Stimulated activated CD8-positive, alpha-beta memory T cell treated with anti-CD3 and anti-CD28 coated beads, Interleukin-7, amount 100 ng/mL, for 4 hours (primary cell): Measurements from ENCODE around the gene SRPK1.

Experiments used
- DNase-seq, 2 donors: peaks; one replicate each; pipeline ENCODE4 v3.0.0-alpha.2; 2020; ENCODE audit warnings: low read depth in 2 of 2

Gene SRPK1

GRCh38 chr6:35817515-35817914 lies 103.4 kb downstream of the SRPK1 start:
- no peak for DNase-seq

GRCh38 chr6:35811699-35811995 lies 109.3 kb downstream of the SRPK1 start:
- no peak for DNase-seq

GRCh38 chr6:35810971-35811698 lies 109.8 kb downstream of the SRPK1 start:
- no peak for DNase-seq

DNA sequence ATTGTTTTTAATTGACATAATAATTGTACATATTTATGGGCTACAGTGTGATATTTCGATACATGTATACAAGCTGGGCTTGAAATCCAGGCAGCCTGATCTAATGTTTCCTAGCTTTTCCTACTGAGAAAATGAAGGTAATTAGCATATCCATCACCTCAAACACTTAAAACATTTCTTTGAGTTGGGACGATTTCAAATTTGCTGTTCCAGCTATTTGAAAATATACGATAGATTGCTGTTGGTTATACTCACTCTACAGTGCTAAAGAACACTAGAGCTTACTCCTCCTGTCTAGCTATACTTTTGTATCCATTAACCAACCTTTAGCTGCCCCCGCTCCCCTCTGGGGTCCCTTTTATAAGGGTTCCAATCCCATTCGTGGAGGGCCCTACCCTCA lies 111.1 kb downstream of the SRPK1 start:
- no peak for DNase-seq

GRCh38 chr6:35808688-35809087 lies 112.2 kb downstream of the SRPK1 start:
- no peak for DNase-seq

DNA sequence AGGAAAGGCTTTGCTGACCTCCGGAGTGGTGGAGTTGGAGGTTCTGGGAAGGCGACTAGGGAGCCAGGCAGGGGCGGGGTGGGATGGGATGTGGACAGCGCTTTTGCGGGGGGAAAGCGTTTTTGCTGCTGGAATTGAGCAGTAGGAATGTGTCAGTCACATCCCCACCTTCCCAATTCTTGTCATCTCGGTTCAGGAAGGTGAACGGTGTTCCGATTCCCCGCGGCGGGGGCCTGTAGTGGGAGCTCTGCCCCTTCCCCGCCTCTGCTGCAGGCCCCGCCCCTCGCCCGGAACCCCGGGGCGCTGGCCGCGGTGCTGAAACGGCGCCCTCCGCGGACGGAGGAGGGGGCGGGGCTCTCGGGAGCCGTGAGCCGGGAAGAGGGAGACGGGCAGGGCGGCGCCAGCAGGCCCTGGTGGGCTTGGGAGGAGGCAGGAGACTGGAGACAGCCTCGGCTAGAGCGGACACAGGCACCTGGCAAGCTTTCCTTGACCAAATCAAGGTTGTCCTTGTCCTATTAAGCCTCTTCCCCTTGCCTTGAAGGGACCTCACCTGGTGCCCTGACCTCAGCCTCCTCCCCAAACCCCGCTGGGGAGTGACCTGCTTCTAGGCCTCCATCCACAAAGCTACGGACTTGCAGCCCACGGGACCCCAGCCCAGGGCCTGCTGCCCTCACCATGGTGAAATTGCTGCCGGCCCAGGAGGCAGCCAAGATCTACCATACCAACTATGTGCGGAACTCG lies 115.7 kb downstream of the SRPK1 start, which contains the start of gene LHFPL5:
Gene LHFPL5 (plus strand): TSS at position 357 of the 741 bp plus-strand sequence. CDS start 319 bp downstream, at position 676.
- peak in 1 of 2 donors; percentile 20 for DNase-seq

DNA sequence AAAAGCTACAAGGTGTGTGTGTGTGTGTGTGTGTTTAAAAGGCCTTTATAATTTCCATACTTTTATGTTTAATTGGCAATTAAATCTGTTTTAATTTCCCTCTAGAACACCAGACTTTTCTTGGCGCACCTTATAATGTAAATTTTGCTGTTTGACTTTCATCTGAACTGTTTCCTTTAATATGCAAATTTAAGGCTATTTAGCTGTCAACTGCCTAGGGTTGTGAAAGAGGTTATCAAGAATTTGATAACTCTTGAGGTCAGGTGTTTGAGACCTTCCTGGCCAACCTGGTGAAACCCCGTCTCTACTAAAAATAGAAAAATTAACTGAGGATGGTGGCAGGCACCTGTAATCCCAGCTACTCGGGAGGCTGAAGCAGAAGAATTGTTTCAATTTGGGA lies 119.8 kb downstream of the SRPK1 start:
- no peak for DNase-seq

DNA sequence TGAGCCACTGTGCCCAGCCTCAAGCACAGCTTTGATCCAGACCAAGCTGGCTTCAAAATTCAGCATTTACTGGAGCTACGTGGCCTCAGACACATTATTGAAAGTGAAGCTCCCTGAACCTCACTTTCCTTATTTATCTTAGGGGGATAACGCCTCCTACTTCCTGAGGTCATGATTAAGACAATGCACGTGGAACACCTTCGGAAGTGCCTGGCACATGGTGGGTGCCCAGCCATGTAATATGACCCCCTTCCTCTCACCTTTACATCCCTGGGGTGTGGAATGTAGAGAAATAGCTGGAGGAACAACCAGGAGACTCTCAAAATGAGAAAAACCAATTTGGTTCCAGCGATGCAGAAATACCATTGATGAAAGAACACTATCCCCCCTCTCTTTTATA lies 122.2 kb downstream of the SRPK1 start:
- DNase-seq, result no peak

DNA sequence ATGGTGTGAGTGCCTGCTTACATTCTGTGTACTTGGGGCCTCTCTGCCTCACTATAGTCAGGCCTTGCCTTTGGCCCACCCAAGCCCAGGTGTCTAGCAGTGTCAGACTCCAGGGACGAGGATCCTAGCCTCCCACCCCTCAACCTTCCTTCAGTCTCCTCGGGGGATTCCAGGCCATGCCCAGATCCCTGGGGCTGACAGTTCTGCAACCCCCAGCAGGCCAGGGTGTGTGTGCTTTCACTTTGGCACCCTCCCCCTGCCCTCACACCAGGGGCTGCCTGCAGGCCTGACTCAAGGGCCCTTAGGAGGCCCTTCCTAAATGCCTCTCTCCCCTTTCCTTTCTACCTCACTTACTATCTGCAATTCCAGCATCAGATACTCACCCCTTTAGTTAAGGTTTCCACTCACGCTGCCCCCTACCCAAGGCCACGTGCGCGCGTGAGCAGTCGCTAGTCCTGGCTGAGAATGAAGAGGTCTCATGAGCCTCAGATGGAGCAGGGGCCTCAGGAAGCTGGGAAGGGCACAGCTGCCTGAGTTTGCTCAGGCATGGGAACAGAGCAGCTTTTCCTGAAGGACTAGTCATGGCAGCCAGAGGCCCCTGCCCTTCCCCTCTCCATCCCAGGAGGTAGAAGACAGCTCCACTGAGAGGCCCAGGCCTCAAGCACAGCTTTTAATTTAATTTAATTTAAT lies 122.9 kb downstream of the SRPK1 start:
- DNase-seq, result no peak

DNA sequence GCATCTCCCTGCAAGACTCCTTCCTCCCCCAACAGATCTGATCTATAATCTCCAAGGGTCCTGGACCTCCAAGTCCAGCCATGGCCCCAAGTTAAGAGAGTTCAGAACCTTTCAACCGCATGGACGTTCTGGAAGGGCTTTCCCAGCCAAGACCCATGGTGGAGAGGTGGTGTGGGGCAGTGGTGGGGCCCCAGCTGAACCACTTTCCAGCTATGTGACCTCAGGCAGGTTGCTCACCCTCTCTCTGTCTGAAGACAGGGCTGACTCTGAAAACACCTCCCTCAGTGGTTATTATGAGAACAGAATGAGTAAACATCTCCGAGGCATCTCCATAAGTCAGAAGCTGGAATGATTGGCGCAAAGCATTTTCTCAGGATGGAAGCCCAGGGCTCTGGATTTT lies 124.7 kb downstream of the SRPK1 start:
- DNase-seq, result no peak

- DNase-seq, result no peak
Measured at GRCh38 chr6:35795453-35796071, 125.3 kb downstream of the SRPK1 start.

- no peak for DNase-seq
Measured at GRCh38 chr6:35794536-35795452, 126.1 kb downstream of the SRPK1 start.

DNA sequence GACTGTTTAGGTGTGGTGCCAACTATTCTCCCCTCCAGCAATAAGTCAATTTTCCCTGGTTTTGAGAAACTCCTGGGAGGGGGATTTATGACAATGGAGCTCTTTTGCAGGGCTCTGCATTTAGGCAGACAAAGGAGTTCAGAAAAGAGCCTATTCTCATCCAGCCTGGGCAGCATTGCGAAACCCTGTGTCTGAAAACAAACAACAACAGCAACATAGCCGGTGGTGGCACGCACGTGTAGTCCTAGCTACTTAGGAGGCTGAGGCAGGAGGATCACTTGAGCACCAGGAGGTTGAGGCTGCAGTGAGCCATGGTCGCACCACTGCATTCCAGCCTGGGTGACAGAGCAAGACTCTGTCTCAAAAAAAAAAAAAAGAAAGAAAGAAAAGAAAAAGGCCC lies 130.2 kb downstream of the SRPK1 start:
- no peak for DNase-seq

DNA sequence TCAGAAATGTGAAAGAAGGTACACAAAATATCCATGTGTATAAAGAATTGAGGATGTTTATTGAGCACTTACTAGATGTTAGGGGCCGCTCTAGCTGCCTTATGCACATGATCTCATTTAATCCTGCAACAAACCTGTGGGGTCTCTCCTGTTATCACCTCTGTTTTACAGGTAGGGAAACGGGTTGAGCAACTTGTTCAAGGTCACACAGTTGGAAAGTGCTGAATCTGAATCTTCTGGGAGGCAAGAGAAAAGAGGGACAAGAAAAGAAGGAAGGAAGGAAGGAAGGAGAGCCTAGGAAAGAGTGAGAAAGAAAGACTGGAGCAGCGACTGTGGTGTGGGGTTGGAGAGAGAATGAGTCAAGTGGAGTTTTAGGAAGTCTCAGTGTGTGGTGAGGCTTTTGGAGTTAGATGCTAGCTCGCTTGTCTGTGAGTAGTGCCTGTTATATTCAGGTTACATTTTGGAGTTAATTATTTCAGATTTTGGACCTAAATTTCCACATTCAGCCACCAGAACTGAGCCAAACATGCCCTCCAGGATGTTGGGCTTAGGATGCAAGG lies 132.4 kb downstream of the SRPK1 start:
- DNase-seq, result no peak

- DNase-seq, result no peak
Measured at GRCh38 chr6:35787266-35788218, 133.4 kb downstream of the SRPK1 start.

DNA sequence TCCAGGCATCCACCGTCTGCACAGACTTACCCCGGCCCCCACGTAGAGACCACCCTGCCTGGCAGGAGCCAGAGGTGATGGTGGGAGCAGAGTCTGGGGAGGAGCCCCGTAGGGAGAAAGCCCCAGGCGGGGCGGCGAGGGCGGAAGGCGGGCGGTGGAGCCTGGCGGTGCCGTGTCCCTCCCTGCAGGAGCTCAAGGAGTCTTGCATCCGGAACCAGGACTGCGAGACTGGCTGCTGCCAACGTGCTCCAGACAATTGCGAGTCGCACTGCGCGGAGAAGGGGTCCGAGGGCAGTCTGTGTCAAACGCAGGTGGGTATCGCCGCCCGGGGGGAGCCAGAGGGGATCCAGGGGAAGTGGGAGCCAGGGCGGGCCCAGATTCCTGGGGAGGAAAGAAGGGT lies 134.1 kb downstream of the SRPK1 start:
- DNase-seq, result no peak

- no peak for DNase-seq
Measured at GRCh38 chr6:35786272-35786671, 134.6 kb downstream of the SRPK1 start.

- no peak for DNase-seq
Measured at GRCh38 chr6:35784200-35784599, 136.7 kb downstream of the SRPK1 start.
